ENCODE results near the gene SDE2.
"Not testable (repeated sequence)": the region's sequence is repeated elsewhere in the genome, so short reads cannot be mapped to it uniquely, and the experiment has no call there.

DNA sequence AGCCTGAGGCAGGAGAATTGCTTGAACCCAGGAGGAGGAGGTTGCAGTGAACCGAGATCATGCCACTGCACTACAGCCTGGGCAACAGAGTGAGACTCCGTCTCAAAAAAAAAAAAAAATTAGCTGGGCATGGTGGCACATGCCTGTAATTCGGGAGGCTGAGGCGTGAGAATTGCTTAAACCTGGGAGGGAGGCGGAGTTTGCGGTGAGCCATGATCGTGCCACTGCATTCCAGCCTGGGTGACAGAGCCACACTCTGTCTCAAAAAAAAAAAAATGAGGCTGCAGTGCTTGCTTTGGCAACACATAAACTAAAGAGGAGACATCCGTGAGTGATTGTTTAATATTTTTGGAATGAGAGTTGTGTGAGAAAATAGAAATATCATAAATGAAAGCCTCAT is 63.1 kb downstream of the SDE2 start:
- TF ChIP-seq, protein P1, sequence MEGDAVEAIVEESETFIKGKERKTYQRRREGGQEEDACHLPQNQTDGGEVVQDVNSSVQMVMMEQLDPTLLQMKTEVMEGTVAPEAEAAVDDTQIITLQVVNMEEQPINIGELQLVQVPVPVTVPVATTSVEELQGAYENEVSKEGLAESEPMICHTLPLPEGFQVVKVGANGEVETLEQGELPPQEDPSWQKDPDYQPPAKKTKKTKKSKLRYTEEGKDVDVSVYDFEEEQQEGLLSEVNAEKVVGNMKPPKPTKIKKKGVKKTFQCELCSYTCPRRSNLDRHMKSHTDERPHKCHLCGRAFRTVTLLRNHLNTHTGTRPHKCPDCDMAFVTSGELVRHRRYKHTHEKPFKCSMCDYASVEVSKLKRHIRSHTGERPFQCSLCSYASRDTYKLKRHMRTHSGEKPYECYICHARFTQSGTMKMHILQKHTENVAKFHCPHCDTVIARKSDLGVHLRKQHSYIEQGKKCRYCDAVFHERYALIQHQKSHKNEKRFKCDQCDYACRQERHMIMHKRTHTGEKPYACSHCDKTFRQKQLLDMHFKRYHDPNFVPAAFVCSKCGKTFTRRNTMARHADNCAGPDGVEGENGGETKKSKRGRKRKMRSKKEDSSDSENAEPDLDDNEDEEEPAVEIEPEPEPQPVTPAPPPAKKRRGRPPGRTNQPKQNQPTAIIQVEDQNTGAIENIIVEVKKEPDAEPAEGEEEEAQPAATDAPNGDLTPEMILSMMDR (IDR thresholded peaks at IDR 0.05; ENCODE audit: control extremely low read depth in 1 of 3, insufficient read depth in 1 of 3, low read depth in 1 of 3, low read length in 3 of 3): not testable (repeated sequence)
- TF ChIP-seq TCF12 (IDR thresholded peaks at IDR 0.05; ENCODE audit: low read depth, low read length); EP300 (IDR thresholded peaks at IDR 0.05; ENCODE audit: borderline replicate concordance in 1 of 2, low read depth in 2 of 2, low read length in 2 of 2); SP1 (IDR thresholded peaks at IDR 0.05; ENCODE audit: low read depth, low read length): not testable (repeated sequence)

All from H1 (cell line).